ENCODE data around the gene FBLN2.

FBLN2 gene

DNA sequence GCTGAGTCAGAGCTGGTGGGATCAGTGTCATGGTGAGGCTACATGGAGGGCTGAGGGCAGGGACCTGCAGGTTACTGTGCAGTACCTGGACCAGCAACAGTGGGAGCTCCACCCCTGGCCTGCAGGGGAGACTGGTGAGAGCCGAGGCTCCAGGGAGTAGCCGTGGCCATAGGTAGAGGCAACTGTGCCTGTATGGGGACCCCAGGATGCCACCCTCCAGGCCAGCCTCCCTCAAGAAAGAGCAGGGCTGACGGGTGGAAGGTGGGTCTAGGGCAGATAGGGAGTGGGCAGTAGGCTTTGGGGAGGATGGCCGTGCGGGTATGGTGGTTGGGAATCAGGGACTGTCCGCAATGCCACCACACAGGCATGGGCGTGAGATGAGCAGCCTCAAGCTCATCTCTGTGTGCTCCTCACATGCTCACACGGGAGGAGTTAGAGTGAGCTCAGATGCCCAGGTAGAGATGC is 35.5 kb downstream of the FBLN2 start:
- DNase-seq: no peak

DNA sequence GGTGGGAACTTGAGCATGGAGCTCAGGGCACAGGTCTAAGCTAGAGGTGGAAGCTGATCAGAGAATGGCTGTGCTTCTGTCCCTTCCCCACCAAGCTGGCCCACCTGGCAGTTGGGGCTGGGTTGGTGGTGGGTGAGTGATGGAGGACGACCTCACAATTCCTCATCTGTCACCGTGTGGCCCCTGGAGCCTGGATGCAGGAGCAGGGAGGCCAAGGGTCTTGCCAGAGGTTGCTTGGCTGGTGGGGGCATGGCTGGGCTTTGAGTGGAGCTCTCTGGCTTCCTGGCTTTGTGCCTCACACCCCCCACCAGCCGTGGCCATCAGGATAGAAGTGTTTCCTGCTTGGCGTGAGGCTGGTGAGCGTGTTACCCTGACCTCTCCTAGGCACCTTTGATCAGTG is 36.0 kb downstream of the FBLN2 start:
- DNase-seq: no peak

DNA sequence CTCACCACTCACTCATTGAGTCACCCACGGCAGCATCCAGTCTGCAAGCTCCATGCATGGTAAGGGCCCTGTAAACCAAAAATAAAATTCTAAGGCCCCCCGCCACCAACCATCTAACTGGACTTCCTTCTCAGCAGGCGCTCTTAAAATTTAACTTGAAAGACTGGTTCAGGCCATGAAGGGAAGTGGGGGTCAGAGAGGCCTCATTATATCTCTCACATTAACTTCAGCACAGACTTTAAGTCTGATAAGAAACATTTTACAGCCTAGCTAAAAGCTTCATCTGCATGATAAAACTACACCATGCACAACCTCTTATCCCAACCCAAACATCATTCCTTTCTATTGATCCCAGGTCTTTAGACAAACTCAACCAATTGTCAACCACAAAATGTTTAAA is 38.5 kb downstream of the FBLN2 start:
- no peak for DNase-seq

DNA sequence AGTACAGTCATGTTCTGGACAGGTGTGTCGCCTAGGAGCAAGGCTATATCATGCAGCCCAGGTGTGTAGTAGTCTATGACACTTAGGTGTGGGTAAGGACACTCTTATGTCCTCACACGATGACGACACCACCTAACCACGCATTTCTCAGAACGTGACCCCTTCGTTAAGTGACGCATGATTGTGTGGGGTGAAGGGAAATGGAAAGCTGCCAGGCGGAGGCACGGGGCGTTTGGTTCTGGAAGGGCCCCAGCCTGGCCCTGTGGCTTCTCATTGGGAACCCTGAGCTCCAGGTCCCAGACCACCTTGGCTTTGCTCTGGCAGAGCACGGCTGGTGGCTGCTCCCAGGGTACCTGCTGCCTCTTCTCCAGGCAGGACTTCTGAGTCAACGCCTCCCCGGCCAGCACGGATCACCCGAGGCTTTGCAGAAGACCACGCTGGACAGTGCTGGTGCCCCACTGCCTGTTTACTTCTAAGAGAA is 39.3 kb downstream of the FBLN2 start:
- no peak for DNase-seq

DNA sequence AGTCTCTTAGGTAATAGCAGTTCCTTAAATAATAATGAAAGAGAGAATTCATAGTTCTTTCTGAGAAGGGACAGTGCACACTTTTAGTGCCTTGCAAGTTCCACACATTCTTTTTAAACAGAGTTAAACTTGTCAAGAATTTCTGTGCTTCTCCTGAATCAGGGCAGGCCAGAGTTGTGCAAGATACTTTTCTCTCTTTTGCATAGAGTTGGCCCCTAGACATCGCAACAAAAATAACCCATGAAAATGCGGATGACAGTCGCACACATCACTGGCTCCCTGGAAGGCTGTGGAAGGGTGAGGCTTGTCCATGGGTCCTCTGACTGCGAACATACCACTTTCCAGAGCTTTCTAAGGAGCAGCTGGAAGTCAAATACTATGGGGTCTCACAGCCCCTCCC is 40.1 kb downstream of the FBLN2 start:
- no peak for DNase-seq

DNA sequence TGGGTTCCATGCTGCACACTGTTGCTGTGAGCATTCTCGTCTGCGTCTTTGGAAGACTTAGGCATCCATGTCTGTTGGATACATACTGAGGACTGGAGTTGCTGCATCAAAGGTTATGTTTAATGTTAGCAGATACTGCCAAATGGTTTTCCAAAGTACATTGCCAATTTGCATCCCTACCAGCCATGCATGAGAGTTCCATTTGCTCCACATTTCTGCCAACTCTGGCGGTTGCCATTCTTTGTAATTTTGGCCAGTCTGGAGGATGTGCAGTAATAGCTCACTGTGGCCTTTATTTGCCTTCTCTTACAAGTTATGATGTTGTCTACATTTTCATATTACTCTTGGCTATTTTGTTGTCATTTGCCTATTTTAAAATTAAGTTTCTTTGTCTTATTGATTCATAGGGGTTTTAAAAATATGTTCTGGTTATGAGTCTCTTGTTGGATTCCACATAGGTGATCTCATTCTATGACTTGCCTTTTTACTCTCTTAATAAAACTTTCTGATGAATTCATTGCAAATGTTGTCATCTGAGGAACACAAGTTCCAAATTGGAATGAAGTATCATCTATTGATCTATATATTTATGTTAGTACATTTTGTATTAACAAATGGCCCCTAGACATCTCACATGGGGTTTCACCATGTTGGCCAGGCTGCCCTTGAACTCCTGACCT is 42.1 kb downstream of the FBLN2 start:
- DNase-seq: no peak

DNA sequence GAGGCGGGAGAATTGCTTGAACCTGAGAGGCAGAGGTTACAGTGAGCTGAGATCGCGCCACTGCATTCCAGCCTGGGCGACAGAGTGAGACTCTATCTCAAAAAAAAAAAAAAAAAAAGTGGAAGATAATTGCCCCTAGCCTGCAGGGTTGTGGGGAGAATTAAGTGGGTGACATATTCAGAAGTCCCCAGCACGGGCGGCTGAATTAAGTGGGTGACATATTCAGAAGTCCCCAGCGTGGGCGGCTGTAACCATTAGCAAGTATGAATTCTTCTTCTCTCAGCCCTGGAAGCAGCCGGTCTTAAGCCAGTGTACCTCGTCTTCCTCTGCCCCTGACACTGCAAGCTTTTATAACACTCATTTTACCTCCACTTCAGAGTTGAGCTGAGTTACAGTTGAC is 44.7 kb downstream of the FBLN2 start:
- no peak for DNase-seq

DNA sequence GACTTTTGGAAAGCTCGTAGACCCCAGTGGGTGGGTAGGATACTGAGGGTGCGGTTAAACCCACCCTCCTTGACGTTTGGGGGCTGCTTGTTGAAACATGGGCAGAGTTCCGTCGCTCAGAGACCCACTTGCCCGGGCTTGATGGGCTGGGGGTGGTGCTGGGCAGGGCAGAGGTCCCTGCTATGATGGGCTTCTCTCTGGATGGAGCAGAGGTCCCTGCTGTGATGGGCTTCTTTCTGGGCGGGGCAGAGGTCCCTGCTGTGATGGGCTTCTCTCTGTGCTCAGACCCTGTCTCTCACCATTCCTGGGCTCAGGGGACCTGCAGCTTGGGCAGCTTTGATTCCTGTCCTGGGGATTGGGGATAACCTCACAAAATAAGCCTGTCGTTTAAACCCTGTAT is 45.2 kb downstream of the FBLN2 start:
- DNase-seq: no peak

DNA sequence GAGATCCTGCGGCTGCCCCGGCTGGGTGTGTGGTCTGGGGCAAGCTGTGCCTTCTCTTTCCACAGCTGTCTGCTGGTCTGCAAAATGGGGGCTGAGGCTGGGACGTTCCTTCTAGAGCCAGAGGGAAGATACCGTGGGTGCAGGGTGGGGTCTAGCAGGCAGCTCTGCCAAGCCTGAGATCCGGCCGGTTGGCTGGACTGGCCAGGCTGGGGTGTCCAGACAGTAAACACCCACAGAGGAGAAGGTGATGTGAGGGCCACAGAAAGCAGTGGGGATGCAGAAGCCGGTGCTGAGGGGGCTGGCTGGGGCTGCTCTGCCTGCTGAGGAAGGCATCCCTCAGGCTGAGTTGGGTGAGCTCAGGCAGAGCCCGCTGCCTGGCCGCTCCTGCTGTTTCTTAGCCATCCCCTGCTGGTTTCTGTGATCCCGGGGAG is 46.1 kb downstream of the FBLN2 start:
- DNase-seq: no peak

DNA sequence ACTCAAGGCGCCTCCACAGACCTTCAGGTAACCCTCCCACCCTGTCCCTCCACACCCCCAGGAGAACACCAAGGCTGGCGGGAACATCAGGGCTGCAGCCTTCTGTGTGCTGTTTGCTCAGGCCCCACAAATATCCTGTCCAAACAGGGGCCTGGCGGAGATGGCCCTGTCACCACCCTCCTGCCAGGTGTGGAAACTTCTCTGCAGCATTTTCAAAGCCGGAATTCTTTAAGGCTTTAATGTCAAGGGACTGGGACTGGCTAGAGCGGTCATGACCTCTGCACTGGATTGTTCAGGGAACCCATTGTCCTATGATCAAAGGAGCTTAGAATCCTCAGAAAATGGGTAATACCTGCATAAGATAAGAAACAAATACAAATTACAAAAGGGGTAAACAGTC is 46.6 kb downstream of the FBLN2 start:
- DNase-seq: no peak

DNA sequence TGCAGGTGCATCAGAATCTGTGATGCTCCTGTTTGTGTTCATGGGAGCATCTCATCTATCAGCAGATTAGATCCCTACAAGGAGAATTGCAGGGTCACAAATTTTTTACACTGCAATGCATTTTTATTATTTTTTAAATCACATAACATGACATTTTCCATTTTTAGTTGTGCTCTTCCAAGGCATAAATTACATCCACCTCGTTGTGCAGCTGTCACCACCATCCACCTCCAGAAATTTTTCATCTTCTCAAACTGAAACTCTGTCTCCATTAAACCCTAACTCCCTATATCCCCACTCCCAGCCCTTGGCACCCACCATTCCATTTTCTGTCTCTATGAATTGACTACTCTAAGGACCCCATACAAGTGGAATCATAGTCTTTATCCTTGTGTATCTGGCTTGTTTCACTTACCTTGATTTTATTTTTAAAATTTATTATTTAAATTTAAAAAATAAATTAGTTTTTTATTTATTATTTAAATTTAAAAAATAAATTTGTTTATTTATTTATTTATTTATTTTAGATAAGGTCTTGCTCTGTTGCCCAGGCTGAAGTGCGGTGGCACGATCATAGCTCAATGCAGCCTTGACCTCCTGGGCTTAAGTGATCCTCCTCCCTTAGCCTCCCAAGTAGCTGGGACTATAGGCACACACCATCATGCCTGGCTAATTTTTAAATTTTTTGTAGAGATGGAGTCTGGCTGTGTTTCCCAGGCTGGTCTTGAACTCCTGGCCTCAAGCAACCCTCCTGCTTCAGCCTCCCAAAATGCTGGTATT is 47.7 kb downstream of the FBLN2 start:
- DNase-seq: no peak

DNA sequence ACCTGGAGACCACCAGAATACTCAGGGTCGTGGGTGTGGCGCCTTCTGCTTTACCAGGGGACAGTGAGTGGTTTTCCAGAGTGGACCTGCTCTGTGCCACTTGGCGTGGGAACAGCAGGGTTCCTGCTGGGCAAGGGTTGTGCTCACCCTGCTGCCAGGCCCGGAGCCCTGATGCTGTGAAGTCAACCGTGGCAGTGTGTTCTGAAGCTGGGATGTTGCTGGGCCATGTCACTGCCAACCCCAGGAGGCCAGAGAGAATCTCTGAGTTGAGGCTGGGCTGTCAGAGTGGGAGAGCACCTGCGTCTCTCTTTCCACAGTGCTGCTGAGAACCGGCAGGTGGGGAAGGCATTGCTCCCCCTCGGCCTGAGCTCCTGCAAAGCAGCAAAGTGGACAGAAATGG is 48.7 kb downstream of the FBLN2 start:
- no peak for DNase-seq

DNA sequence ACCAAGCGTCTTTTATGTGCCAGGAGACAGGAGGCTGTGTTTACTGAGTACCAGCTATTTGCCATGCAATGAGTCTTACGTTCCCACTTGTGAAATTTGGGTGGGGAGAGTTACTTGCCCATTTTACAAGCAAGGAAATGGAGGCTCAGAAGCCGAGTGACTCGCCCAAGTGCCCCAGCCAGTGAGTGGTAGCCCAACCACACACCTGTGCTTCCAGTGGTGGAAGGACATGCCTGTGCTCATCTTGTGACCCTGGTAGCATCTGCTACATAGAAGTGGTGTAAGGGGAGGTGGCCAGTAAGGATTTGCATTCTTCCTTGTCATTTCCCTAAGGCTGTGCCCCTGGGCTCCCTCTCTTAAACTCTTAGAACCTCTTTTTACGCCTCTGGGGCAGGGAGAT is 49.3 kb downstream of the FBLN2 start:
- DNase-seq: no peak

DNA sequence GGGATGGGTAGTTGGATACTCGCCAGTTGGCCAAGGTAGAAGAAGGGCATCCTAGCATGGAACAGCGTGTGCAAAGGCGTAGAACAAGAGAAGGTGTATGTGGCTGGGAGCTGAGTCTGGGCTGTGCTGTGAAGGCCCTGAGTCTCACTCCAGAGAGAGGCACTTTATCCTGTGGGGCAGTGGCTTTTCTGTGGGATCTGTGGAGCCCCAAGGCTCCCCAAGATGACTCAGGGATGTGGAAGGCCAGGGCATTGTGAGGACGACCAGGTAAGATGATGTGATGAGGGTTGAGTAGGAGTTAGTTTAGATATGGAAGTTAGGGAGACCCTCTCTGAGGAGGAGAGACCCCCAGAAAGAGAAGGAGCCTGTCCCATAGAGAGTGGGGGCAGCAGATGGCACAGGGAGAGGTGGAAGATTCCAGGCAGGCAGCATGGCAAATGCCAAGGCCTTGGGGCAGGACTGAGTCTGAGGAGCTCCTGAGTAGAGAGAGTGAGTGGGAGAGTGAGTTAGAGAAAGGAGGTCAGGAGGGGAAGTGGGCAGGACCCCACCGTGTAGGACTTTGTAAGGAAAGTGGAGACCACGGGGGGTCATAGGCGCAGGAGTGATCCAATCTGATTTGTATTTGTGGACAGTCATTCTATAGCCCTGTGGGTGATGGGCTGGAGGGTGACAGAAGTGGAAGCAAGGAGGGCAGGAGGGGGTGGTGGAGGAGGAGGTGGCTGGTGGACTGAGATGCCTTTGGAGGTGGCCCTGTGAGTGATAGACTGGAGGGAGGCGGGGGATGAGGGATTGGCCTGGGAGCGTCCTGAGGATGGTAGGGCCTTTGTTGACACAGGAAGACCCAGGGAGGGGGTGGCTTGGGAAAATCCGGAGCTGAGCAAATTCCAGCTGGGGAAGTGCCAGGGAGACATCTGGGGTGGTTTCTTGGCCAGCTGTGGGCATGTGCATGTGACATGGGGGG is 50.3 kb downstream of the FBLN2 start:
- no peak for DNase-seq

DNA sequence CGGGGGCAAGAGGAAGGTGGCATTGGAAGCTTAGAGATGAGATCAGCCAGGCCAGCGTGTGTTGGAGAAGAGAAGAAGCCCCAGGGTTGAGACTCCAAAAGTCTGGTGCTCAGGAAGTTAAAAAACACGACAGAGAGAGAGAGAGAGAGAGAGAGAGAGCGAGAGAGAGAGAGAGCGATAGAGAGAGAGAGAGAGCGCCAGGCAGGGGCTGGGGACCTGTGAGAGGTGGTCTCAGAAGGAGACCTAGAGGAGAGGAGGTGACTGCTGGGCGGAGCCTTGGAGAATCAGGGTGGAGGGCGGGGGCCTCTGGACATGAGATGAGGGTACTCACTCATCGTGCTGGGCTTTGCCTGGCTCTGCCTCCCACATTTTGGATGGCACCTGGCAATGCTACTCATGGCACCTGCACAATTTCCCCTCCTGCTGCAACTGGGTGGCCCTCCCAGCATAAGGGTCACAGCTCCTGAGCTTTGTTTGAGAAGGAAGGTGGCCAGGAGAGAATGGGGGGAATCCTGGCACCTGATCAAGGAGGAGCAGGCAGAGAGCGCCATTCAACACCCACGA is 51.0 kb downstream of the FBLN2 start:
- DNase-seq: no peak

DNA sequence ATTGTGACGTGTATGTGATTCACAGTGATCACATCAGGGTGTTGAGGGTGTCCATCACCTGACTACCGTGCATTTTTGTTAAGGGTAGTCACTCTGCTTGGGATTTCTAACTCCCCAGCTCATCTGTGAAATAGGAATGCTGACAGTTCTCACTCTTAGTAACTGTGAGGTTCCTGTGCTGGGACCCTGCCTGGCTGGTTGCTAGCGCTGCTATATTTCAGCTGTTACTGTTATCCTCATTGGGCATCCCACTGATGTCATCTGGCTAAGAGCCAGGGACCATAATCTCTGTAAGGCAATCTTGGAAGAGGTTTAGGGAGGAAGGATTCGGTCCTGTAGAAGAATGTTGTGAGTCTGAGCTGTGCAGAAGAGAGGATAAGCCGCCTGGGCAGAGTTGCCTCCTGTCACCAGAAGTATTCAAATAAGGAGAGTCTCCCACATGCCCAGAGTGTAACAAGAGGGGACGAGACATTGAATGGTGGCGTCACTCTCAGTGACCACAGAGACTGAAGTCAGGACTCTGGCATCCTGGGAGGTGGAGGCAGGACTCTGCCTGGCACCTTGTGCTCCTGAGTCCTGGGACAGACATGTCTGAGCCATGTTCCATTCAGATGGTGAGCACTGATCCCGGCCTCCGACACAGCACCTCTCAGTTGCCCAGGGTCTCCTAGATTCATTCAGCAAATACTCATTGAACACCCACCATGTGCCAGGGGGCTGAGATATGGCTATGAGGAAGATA is 52.2 kb downstream of the FBLN2 start:
- DNase-seq: peak; percentile 67

DNA sequence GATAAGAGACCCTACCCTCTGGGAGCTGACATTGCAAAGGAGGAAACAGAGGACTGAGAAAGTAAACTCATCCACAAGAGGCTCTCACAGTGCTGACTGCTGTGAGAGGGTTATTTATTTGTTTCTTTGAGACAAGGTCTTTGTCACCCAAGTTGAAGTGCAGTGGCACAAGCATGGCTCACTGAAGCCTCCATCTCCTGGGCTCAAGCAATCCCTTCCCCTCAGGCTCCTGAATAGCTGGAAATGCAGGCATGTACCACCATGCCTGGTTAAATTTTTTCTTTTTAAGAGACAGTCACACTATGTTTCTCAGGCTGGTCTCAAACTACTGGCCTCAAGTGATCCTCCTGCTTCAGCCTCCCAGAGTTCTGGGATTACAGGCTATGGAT is 52.8 kb downstream of the FBLN2 start:
- no peak for DNase-seq

DNA sequence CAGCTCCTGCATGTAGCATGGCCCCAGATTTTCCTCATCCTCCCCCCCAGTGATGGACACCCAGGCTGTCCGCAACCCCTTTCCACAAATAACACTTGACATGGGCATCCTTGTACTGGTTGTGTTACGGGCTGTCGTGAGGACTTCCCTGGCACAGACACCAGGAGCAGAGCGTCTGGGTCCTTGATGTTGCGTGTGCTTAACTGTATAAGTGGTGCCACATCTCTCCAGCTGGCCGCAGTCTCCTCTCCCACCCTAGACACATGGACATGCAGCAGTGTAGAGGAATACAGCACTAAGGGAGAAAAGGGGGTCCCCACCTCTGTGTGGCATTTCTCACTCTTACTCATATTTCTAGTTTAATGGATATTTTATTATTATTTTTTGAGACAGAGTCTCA is 56.6 kb downstream of the FBLN2 start:
- no peak for DNase-seq

DNA sequence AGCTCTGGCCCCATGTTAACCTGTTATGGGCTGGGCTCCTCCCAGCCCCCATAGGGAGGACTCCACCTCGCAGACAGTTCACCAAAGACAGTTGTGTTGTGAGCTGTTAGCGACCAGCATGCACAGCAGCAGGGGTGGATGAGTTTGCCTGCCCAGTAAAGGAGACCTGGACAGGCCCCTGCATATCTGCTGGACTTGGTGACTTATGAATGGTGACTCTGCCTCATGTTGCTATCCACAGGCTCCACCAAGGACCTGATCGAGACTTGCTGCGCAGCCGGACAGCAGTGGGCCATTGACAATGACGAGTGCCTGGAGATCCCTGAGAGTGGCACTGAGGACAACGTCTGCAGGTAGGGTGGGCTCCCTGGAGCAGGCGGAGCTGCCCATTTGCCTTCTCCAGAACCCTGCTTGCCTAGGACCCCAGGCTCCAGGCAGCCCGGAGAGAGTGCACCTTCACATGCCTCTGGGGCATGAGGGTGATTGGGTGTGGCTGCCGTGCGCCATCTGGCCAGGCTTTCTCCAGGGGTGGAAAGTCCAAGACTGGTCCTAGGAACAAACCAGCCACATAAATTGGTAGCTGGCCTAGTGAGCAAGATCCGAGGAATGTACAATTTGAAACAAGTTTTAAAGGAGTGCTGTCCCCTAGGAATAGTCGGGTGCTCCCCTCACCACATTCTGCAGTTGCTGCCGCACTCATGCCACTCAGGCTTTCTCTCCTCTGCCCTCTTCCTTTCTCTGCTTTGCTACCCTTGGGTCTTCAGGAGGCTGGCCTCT is 59.1 kb downstream of the FBLN2 start:
- DNase-seq: no peak

DNA sequence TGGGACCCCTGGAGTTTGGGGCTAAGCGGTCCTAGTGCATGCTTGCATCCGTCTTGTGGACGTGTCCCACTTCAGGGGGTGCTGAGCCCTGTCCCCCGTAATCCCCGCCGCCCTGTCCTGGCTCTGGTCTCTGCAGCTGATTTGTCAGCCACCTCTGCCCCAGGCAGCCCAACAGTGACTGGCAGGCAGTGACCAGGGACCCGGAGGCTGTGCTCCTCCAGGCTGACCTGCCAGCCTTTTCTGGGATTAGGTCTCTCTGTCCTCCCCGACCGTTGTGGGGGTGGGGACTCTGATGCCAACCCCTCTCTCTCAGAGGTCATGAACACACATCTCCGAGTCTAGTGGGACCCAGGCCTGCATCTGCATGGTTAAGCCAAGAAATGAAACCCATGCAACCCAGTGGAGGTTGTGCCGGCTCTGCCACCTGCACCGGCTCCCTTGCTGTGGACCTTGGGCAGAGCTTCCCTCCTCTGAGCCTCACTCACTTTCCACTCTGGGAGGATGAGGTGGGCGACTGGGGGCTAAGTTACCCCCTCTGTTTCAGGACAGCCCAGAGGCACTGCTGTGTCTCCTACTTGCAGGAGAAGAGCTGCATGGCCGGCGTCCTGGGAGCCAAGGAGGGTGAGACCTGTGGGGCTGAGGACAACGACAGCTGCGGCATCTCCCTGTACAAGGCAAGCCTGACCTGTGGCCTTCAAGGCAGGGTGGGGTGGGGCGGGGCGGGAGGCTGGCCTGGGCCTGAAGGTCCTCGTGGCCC is 60.2 kb downstream of the FBLN2 start:
- no peak for DNase-seq
